HEK293 (cell line): Measurements from ENCODE around the gene ACTA1.
"Not testable (repeated sequence)": the region's sequence is repeated elsewhere in the genome, so short reads cannot be mapped to it uniquely, and the experiment has no call there.

ENCODE experiments used
- CTCF ChIA-PET: fragments of 350-600 bp; formaldehyde crosslinking; extraction: SDS; loops from one replicate; lab custom pipeline; 2021; ENCODE audit warnings: antibody characterized with exemption; lab: Yijun Ruan, JAX
- POLR2A ChIA-PET: fragments of 300-600 bp; formaldehyde crosslinking; extraction: SDS; loops from one replicate; lab custom pipeline; 2020; ENCODE audit warnings: antibody characterized with exemption, inconsistent platforms; lab: Yijun Ruan, JAX
- H3K27ac ChIP-seq: fragments of 200-500 bp; sonication (Bioruptor generic); 2 replicates; pipeline ENCODE4 v1.5.1; 2014; ENCODE audit warnings: low read depth, low read length, control low read depth, inconsistent platforms; ENCODE audit errors: extremely low read depth
- H3K36me3 ChIP-seq, 2 experiments: fragments of 200-500 bp in 1 of 2; sonication (Bioruptor generic) in 1 of 2; 1 replicate in 1 of 2; 2 replicates in 1 of 2; pipeline ENCODE4 v1.5.1; 2014 to 2017; ENCODE audit warnings: inconsistent platforms in 2 of 2, low read length in 2 of 2; ENCODE audit not compliant: control insufficient read depth in 2 of 2, insufficient read depth in 1 of 2
- H3K4me1 ChIP-seq: fragments of 200-500 bp; sonication (Bioruptor generic); 2 replicates; pipeline ENCODE4 v1.5.1; 2014; ENCODE audit warnings: mild to moderate bottlenecking, low read length, inconsistent platforms; ENCODE audit not compliant: control insufficient read depth, insufficient read depth
- H3K4me3 ChIP-seq: 2 replicates; pipeline ENCODE4 v1.5.1; 2011; ENCODE audit warnings: low read depth, mild to moderate bottlenecking, control low read depth, low read length, moderate library complexity
- H3K9me3 ChIP-seq: fragments of 200-500 bp; sonication (Bioruptor generic); 2 replicates; pipeline ENCODE4 v1.5.1; 2014; ENCODE audit warnings: low read depth, low read length, inconsistent platforms; ENCODE audit not compliant: control insufficient read depth, insufficient read depth
- EGR2 ChIP-seq: fragments of 450-650 bp; formaldehyde crosslinking; IDR thresholded peaks from 2 replicates; pipeline ENCODE4 v1.5.1; 2016; ENCODE audit warnings: low read depth, missing biosample characterization, missing genetic modification characterization
- TSHZ1 ChIP-seq: fragments of 450-650 bp; formaldehyde crosslinking; IDR thresholded peaks from 2 replicates; pipeline ENCODE4 v1.5.1; 2016; ENCODE audit warnings: missing biosample characterization, missing genetic modification characterization, borderline replicate concordance
- ZBTB17 ChIP-seq: fragments of 450-650 bp; formaldehyde crosslinking; IDR thresholded peaks from 2 replicates; pipeline ENCODE4 v1.5.1; 2016; ENCODE audit warnings: missing biosample characterization, missing genetic modification characterization
- ZNF146 ChIP-seq: fragments of 450-650 bp; formaldehyde crosslinking; IDR thresholded peaks from 2 replicates; pipeline ENCODE4 v1.5.1; 2016; ENCODE audit warnings: missing biosample characterization, missing genetic modification characterization
- ZNF223 ChIP-seq: fragments of 450-650 bp; formaldehyde crosslinking; IDR thresholded peaks from 2 replicates; pipeline ENCODE4 v1.5.1; 2016; ENCODE audit warnings: missing biosample characterization, missing genetic modification characterization
- ZNF23 ChIP-seq: fragments of 450-650 bp; formaldehyde crosslinking; IDR thresholded peaks from 2 replicates; pipeline ENCODE4 v1.5.1; 2016; ENCODE audit warnings: missing biosample characterization, missing genetic modification characterization, borderline replicate concordance
- ZNF580 ChIP-seq: fragments of 450-650 bp; formaldehyde crosslinking; IDR thresholded peaks from 2 replicates; pipeline ENCODE4 v1.5.1; 2016; ENCODE audit warnings: missing biosample characterization, missing genetic modification characterization
- ZNF837 ChIP-seq: fragments of 450-650 bp; formaldehyde crosslinking; IDR thresholded peaks from 2 replicates; pipeline ENCODE4 v1.5.1; 2016; ENCODE audit warnings: missing biosample characterization, missing genetic modification characterization
- TF ChIP-seq, protein P1 (sequence below): fragments of 450-650 bp; formaldehyde crosslinking; IDR thresholded peaks from 2 replicates; pipeline ENCODE4; 2016; ENCODE audit warnings: missing biosample characterization, missing genetic modification characterization
- TF ChIP-seq, protein P2 (sequence below): fragments of 450-650 bp; formaldehyde crosslinking; IDR thresholded peaks from 2 replicates; pipeline ENCODE4 v1.5.1; 2016; ENCODE audit warnings: missing biosample characterization, missing genetic modification characterization

The ACTA1 gene

DNA sequence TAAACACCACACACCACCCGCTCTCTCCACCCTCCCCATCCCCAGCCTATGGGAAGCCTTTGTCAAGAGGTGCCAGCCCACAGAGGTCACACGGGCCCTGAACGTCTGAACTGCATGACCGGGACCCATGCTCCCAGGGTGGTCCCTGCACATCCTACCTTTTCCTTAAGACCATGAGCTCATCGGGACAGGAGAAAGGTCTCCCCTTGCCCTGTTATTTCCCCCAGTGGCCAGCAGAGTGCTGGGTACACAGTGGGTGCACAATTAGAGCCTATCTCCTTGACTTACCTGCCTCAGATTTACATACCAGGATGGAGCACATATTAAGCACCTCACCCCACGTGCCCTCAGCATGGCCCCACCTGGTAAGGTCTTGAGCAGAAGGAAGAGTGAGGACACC lies 30.9 kb downstream of the ACTA1 start (continued):
- TF ChIP-seq TSHZ1 (tag by site-specific recombination) (no peak), ZNF223 (tag by site-specific recombination) (no peak), ZNF837 (no peak)

- ChIA-PET CTCF (interaction anchor here (0.5 kb wide), 1 partner anchor 63 kb away, joined by 3 read pairs; no protein-coding TSS in a partner anchor), POLR2A (interaction anchor here (0.7 to 1.0 kb wide), 2 partner anchors 8 to 926 kb away, joined by 3 read pairs; no protein-coding TSS in a partner anchor)
- not testable (repeated sequence) for H3K36me3 ChIP-seq, H3K4me1 ChIP-seq, H3K4me3 ChIP-seq, H3K9me3 ChIP-seq, H3K27ac ChIP-seq
Observed at GRCh38 chr1:229402329-229402728, 31.6 kb downstream of the ACTA1 start.

- Histone ChIP-seq H3K36me3 (no peaks in the 10 kb centered on the region), H3K27ac (no peak overlapping the region), H3K9me3 (no peaks in the 10 kb centered on the region), H3K4me3 (no peak overlapping the region), H3K4me1 (no peaks in the 10 kb centered on the region)
- CTCF ChIA-PET, result interaction anchor here (0.6 to 1.3 kb wide), 3 partner anchors 10 to 70 kb away, joined by 3 to 4 read pairs (median 3); no protein-coding TSS in a partner anchor
- TF ChIP-seq, protein P1, sequence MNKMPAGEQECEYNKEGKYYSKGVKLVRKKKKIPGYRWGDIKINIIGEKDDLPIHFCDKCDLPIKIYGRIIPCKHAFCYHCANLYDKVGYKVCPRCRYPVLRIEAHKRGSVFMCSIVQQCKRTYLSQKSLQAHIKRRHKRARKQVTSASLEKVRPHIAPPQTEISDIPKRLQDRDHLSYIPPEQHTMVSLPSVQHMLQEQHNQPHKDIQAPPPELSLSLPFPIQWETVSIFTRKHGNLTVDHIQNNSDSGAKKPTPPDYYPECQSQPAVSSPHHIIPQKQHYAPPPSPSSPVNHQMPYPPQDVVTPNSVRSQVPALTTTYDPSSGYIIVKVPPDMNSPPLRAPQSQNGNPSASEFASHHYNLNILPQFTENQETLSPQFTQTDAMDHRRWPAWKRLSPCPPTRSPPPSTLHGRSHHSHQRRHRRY (tag by site-specific recombination), result no peak
- TF ChIP-seq ZBTB17 (tag by site-specific recombination), result peak; percentile 73
- POLR2A ChIA-PET, result no interaction called here
Observed at GRCh38 chr1:229397762-229398161, 36.1 kb downstream of the ACTA1 start.

DNA sequence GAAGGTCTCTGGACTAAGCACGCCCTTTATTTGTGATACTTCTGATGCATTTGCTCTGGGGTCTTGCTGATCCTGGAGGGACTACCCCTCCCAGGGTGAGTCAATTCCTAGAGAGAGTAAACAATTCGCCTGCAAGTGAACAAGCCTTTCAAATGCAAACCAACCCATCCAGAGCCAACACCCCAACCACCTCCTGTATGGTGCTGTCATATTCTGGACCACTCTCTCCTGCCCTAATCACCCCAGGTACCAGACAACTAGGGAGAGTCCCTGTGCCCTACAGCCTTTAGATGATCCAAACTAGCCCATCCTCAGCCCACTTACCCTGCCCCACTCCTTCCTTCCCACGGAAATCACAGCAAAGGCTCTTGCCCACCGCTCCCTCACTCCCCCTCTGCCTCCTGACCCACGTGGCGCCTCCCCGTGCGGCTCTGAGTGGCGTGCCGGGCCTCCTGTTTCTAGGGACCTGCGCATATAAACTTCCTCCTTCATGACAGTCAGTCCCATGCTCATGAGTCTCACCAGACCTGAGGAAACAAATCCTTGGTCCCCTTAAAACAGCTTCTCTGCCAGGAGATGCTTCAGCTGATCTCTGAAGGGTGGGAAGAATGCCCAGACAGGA lies 37.2 kb downstream of the ACTA1 start:
- H3K27ac ChIP-seq, result no peak overlapping the region
- H3K36me3 ChIP-seq, result no peaks in the 10 kb centered on the region
- no peak overlapping the region for H3K4me3 ChIP-seq
- TF ChIP-seq EGR2, result peak; percentile 55
- TF ChIP-seq ZNF23 (tag by site-specific recombination), result no peak
- no peaks in the 10 kb centered on the region for H3K4me1 ChIP-seq
- POLR2A ChIA-PET, result no interaction called here
- no peaks in the 10 kb centered on the region for H3K9me3 ChIP-seq
- CTCF ChIA-PET, result interaction anchor here (0.7 to 1.3 kb wide), 3 partner anchors 11 to 733 kb away, joined by 3 read pairs; no protein-coding TSS in a partner anchor

DNA sequence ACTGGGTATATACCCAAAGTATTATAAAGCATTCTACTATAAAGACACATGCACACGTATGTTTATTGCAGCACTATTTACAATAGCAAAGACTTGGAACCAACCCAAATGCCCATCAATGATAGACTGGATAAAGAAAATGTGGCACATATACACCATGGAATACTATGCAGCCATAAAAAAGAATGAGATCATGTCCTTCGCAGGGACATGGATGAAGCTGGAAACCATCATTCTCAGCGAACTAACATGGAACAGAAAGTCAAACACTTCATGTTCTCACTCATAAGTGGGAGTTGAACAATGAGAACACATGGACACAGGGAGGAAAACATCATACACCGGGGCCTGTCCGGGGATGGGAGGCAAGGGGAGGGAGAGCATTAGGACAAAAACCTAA lies 39.4 kb downstream of the ACTA1 start:
- CTCF ChIA-PET, H3K36me3 ChIP-seq, H3K9me3 ChIP-seq, H3K4me1 ChIP-seq, H3K4me3 ChIP-seq, H3K27ac ChIP-seq: not testable (repeated sequence)
- TF ChIP-seq ZNF146 (tag by site-specific recombination) (peak; percentile 99), ZNF580 (tag by site-specific recombination) (peak; percentile 77; the same call in 1 of the 2 replicates)
- TF ChIP-seq, protein P2, sequence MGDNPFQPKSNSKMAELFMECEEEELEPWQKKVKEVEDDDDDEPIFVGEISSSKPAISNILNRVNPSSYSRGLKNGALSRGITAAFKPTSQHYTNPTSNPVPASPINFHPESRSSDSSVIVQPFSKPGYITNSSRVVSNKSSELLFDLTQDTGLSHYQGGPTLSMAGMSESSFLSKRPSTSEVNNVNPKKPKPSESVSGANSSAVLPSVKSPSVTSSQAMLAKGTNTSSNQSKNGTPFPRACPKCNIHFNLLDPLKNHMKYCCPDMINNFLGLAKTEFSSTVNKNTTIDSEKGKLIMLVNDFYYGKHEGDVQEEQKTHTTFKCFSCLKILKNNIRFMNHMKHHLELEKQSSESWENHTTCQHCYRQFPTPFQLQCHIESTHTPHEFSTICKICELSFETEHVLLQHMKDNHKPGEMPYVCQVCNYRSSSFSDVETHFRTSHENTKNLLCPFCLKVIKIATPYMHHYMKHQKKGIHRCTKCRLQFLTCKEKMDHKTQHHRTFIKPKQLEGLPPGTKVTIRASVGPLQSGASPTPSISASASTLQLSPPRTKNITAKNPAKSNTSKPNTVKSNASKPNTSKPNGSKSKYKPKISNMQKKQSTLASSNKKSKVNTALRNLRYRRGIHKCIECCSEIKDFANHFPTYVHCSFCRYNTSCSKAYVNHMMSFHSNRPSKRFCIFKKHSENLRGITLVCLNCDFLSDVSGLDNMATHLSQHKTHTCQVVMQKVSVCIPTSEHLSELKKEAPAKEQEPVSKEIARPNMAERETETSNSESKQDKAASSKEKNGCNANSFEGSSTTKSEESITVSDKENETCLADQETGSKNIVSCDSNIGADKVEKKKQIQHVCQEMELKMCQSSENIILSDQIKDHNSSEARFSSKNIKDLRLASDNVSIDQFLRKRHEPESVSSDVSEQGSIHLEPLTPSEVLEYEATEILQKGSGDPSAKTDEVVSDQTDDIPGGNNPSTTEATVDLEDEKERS, result peak; percentile 76; the same call in 1 of the 2 replicates
- POLR2A ChIA-PET, result interaction anchor here (0.6 kb wide), 1 partner anchor 64 kb away, joined by 3 read pairs; no protein-coding TSS in a partner anchor
